ENCODE measurements around the gene HOXA3. TPM values are rescaled to one million over a fixed set of nuclear protein-coding genes. Genes with fewer than 3 reads are reported as not detected.

The HOXA3 gene
- total and polyA plus RNA-seq, 8 donors: 0.87 to 42.6 (median 5.0) TPM

DNA sequence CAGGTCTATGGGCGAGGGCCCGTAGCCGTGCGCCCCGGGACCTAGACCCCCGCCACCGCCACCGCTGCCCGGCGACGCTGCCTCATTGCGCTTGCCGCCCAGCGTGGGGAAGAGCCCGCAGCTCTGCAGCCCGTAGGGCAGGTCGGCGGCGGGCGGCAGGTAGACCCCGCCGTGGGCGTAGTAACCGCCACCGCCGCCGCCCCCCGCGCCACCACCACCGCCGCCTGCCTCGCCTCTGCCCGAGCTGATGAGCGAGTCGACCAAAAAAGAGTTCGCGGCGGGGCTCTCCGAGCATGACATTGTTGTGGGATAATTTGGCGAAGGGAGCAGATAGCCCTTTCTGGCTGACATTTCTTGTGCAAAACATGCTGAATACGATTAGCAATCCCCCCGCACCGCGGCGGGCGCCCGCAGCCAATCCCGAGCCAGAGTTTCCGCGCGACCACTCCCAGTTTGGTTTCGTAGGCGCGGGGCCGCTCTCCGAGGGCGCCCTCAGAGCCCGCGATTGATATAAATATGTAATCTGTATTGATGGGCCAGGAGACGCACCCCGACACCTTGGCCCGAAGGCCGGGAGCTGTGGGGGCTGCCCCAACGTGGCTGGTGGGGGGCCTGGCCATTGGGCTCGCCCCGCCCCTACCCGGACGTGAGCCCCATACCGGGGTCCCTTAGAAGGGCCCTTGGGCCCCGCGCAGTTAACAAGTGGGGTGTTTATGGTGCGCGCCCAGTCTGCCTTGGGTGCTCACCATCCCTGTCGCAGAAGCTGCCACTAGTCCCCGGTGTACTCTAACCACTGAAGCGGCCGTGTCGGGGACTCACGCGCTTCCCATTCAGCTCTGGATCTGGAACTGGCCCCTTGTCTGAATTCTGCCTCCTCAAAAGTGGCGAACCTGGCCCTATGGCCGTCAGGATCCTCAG lies 21.8 kb upstream of the HOXA3 start, which contains the start of gene HOXA10:
TSS of gene HOXA10 (minus strand) at position 365 of the 918 bp plus-strand sequence. CDS start at position 351, 14 bp downstream.
- no peak within 1 kb of the TSS for H3K27ac ChIP-seq

DNA sequence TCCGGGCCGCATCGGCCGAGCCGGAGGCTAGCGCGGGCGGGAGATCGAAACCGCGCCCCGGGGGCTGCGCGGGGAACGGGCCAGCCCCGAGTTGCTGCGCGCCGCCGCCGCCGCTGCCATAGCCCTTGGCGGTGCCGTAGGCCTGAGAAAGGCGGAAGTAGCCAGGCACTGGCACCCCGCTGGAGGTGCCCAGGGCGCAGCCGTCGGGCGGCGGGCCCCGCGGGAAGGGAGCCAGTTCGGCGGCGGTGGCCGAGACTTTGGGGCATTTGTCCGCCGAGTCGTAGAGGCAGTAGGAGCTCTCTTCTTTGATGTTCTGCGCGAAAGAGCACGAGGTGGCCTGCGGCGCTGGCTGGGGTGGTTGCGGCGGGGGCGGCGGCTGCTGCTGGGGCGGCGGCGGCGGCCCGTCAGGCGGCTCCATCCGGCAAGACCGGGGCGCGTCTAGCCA lies 21.1 kb upstream of the HOXA3 start:
- intact Hi-C loops (cut with DNase I; ENCODE audit: low total_unique reads): loop anchor here (10.0 kb wide), 1 partner anchor 1299 kb away; no protein-coding TSS in a partner anchor
- peaks cover 53 to 100% (median 100%) of the 10 kb centered on the region in 3 donors for H3K27me3 ChIP-seq
- DNase-seq: peak in 1 of 2 donors; percentile 28

More for the DNA sequence above, 21.8 kb upstream of the HOXA3 start, which contains the start of gene HOXA10:
- intact Hi-C loops (cut with DNase I; ENCODE audit: low total_unique reads): loop anchor here (10.0 kb wide), 1 partner anchor 1299 kb away; no protein-coding TSS in a partner anchor
- DNase-seq: peak in 1 of 2 donors; percentile 22
- 8 to 18% (median 10%) methylated on average over 50 to 82 of the region's 82 CpGs for WGBS, 5 donors
- peaks cover 27 to 45% (median 40%) of the 10 kb centered on the region in 4 donors for H3K4me1 ChIP-seq
- TF ChIP-seq POLR2A (IDR thresholded peaks at IDR 0.05): no peak
- no peak for TF ChIP-seq CTCF (IDR thresholded peaks at IDR 0.05)
- TF ChIP-seq POLR2AphosphoS5 (IDR thresholded peaks at IDR 0.05): no peak
- TF ChIP-seq EP300 (IDR thresholded peaks at IDR 0.05): no peak
- no peaks in the 10 kb centered on the region for H3K36me3 ChIP-seq
- peaks cover 0 to 18% (median 0%) of the 10 kb centered on the region in 4 donors for H3K9me3 ChIP-seq
- H3K4me3 ChIP-seq: peak within 1 kb of the TSS; percentile 38 to 54 (median 45)
- H3K27me3 ChIP-seq: peaks cover 49 to 100% (median 98%) of the 10 kb centered on the region in 3 donors

GRCh38 chr7:27172823-27173510 lies 20.6 kb upstream of the HOXA3 start:
- Histone ChIP-seq H3K36me3 (no peaks in the 10 kb centered on the region), H3K4me1 (peaks cover 27 to 46% (median 42%) of the 10 kb centered on the region in 4 donors), H3K27me3 (peaks cover 57 to 100% (median 100%) of the 10 kb centered on the region in 3 donors), H3K27ac (no peak overlapping the region), H3K9me3 (peaks cover 0 to 18% (median 0%) of the 10 kb centered on the region in 4 donors), H3K4me3 (peak overlapping the region; percentile 38 to 54 (median 45))
- intact Hi-C loops (cut with DNase I; ENCODE audit: low total_unique reads): loop anchor here (10.0 kb wide), 1 partner anchor 1298 kb away; no protein-coding TSS in a partner anchor
- no peak for TF ChIP-seq CTCF (IDR thresholded peaks at IDR 0.05)
- TF ChIP-seq POLR2AphosphoS5 (IDR thresholded peaks at IDR 0.05): no peak
- no peak for TF ChIP-seq POLR2A (IDR thresholded peaks at IDR 0.05)
- TF ChIP-seq EP300 (IDR thresholded peaks at IDR 0.05): no peak
- DNase-seq: peak in 1 of 2 donors; percentile 20
- WGBS, 5 donors: 2 to 6% (median 4%) methylated on average over 32 to 58 of the region's 58 CpGs

More for the DNA sequence above, 21.1 kb upstream of the HOXA3 start:
- TF ChIP-seq POLR2AphosphoS5 (IDR thresholded peaks at IDR 0.05): no peak
- no peak for TF ChIP-seq CTCF (IDR thresholded peaks at IDR 0.05)
- no peak for TF ChIP-seq POLR2A (IDR thresholded peaks at IDR 0.05)
- TF ChIP-seq EP300 (IDR thresholded peaks at IDR 0.05): no peak
- WGBS, 5 donors: 0 to 6% (median 3%) methylated on average over 11 to 59 of the region's 59 CpGs
- Histone ChIP-seq H3K36me3 (no peaks in the 10 kb centered on the region), H3K27ac (no peak overlapping the region), H3K4me3 (peak overlapping the region; percentile 38 to 54 (median 45)), H3K9me3 (peaks cover 0 to 18% (median 0%) of the 10 kb centered on the region in 4 donors), H3K4me1 (peaks cover 27 to 46% (median 42%) of the 10 kb centered on the region in 4 donors)
